IgD-negative memory B cell (primary cell): ENCODE measurements around the gene FBXL7. TPM values are rescaled to one million over a fixed set of nuclear protein-coding genes. Genes with fewer than 3 reads are reported as not detected.
A peak's percentile ranks its signal among the peaks of the same experiment; 100 is the strongest.

Experiments
- H3K27ac Mint-ChIP-seq, 3 donors: one replicate each; pipeline ENCODE4 v1.8.0; 2020 to 2022; ENCODE audit warnings: mild to moderate bottlenecking in 3 of 3, mixed read lengths in 3 of 3, moderate library complexity in 1 of 3
- H3K27me3 Mint-ChIP-seq: one replicate; pipeline ENCODE4 v1.8.0; 2021; ENCODE audit warnings: mixed read lengths
- H3K36me3 Mint-ChIP-seq: one replicate; pipeline ENCODE4 v1.8.0; 2020; ENCODE audit warnings: mild to moderate bottlenecking, mixed read lengths
- H3K4me1 Mint-ChIP-seq, 3 donors: one replicate each; pipeline ENCODE4 v1.8.0; 2020 to 2022; ENCODE audit warnings: mixed read lengths in 3 of 3, mild to moderate bottlenecking in 1 of 3
- H3K4me3 Mint-ChIP-seq, 4 donors: one replicate each; pipeline ENCODE4 v1.8.0; 2020 to 2022; ENCODE audit warnings: mild to moderate bottlenecking in 4 of 4, mixed read lengths in 4 of 4, moderate library complexity in 3 of 4
- H3K9me3 Mint-ChIP-seq, 3 donors: one replicate each; pipeline ENCODE4 v1.8.0; 2020 to 2021; ENCODE audit warnings: mixed read lengths in 3 of 3, mild to moderate bottlenecking in 1 of 3
- polyA plus RNA-seq: library from polyadenylated mRNA; unstranded; fragments of 300-500 nt; fragmentation: Illumina TruSeq; gene quantifications from one replicate; pipeline ENCODE4 v1.2.3, GENCODE V29; 2021

FBXL7 gene
- polyA plus RNA-seq, 1 donor from 2014 or later, result not detected

DNA sequence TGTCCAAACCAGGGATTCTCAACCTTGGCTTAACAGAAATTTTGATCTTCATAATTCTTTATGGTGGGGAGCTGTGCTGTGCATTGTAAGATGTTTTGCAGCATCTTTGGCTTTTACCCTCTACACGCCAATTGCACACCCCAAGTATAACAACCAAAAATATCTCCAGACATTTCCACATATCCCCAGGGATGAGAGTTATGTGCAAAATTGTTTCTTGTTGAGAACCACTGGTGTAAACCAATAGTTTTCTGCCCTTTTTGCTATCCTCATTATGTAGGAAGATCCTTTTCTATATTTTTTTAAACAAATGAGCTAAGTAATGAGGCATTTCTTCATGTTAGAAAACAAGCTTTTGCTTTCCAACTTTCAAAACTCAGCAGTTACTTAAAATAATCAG, 189.9 kb downstream of the FBXL7 start:
- H3K4me3 Mint-ChIP-seq, result no peak overlapping the region
- no peaks in the 10 kb centered on the region for H3K36me3 Mint-ChIP-seq
- no peak overlapping the region for H3K27ac Mint-ChIP-seq
- peaks cover 0 to 5% (median 4%) of the 10 kb centered on the region in 3 donors for H3K9me3 Mint-ChIP-seq
- no peaks in the 10 kb centered on the region for H3K4me1 Mint-ChIP-seq
- no peaks in the 10 kb centered on the region for H3K27me3 Mint-ChIP-seq

DNA sequence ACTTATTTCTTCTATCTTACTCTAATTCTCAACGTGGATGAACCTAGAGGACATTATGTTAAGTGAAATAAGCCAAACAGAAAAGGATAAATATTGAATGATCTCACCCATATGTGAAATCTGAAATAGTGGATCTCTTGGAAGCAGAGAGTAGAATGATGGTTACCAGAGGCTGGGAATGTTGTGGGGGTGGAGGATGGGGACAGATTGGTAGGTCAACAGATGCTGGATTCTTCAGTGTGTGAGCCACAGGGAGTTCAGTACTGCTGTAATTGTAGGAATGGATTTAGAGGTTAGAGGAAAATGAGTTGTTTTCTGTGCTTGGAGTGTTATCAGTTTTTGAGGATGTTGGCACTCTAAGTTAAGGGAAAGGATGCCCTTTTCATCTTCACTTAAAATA, 190.6 kb downstream of the FBXL7 start:
- no peaks in the 10 kb centered on the region for H3K27me3 Mint-ChIP-seq
- H3K36me3 Mint-ChIP-seq, result no peaks in the 10 kb centered on the region
- peaks cover 0 to 5% (median 4%) of the 10 kb centered on the region in 3 donors for H3K9me3 Mint-ChIP-seq
- H3K4me3 Mint-ChIP-seq, result peak overlapping the region in 1 of 4 donors; percentile 71
- H3K4me1 Mint-ChIP-seq, result no peaks in the 10 kb centered on the region
- peak overlapping the region in 1 of 3 donors; percentile 41 for H3K27ac Mint-ChIP-seq

DNA sequence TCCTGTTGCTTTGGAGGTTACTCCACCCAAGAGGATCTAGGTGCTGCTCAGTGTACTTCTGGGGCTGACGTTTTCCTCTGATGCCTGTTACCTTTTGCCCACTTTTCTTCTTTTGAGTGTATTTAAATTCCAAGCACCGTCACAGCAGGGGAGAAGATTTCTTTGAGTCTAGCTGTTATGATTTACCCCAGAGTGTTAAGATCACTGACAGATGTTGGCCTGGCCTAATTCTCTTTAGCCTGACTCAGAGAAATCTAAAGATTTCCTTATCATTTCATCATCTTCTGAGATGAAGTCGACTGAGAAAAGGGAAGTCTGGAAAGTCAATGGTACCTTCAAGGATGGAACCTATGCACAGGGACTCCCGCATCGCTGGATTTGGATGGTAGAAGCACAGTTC, 191.5 kb downstream of the FBXL7 start:
- H3K27me3 Mint-ChIP-seq, result no peaks in the 10 kb centered on the region

DNA sequence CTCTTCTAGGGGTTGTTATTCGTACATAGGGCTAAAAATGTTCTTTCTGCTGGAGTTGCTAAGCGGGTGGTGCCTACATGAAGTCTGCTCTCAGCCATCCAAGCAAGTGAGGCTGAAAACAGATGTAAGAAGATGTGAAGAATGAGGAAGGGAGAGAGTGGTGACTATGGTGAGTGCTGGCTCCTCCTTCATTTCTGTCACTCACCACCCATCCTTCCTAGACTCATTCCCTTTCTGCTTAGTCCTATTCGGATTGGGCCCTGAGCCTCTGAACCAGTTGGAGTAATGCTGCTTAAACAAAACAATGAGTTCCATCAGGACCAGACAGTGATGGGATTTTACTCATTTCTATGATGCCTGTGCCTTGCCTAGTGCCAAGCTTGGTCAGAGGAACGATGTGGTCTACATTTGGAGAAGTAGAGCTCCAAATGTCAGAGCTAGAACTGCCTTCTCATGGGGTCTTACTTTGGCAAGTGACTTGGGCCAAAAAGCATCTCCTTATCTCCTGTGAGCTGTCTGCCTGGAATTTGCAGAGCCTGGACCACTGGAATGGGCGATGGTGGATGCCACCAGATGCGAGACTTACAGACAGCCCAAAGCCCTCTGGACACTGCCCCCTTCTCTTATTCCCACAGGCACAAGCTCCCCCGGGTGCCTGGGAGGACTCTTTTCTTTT, 192.9 kb downstream of the FBXL7 start:
- H3K4me3 Mint-ChIP-seq, result no peak overlapping the region
- H3K27ac Mint-ChIP-seq, result no peak overlapping the region
- no peaks in the 10 kb centered on the region for H3K27me3 Mint-ChIP-seq
- H3K36me3 Mint-ChIP-seq, result no peaks in the 10 kb centered on the region
- peaks cover 4 to 8% (median 5%) of the 10 kb centered on the region in 3 donors for H3K9me3 Mint-ChIP-seq
- H3K4me1 Mint-ChIP-seq, result no peaks in the 10 kb centered on the region

More for the DNA sequence above, 191.5 kb downstream of the FBXL7 start:
- no peak overlapping the region for H3K4me3 Mint-ChIP-seq
- no peak overlapping the region for H3K27ac Mint-ChIP-seq
- peaks cover 0 to 5% (median 4%) of the 10 kb centered on the region in 3 donors for H3K9me3 Mint-ChIP-seq
- H3K4me1 Mint-ChIP-seq, result no peaks in the 10 kb centered on the region
- H3K36me3 Mint-ChIP-seq, result no peaks in the 10 kb centered on the region

DNA sequence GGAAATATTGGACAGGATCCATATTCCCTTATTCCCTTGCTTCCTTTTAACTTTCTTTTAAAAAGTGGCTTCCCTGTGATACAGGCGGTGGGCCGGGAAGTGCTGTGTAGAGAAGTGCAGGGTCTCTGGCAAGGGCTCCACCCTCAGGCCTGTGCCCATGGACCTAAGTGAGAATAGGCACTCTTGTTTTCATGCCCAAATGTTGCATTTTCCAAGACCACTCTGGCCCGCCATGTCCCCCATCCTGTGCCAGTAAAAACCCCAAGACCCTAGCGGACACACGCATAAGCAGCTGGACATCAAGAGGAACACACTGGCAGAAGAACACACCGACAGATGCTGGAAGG, 193.4 kb downstream of the FBXL7 start:
- no peak overlapping the region for H3K4me3 Mint-ChIP-seq
- H3K27ac Mint-ChIP-seq, result no peak overlapping the region
- no peaks in the 10 kb centered on the region for H3K36me3 Mint-ChIP-seq
- no peaks in the 10 kb centered on the region for H3K4me1 Mint-ChIP-seq
- H3K9me3 Mint-ChIP-seq, result peaks cover 4 to 8% (median 5%) of the 10 kb centered on the region in 3 donors
- H3K27me3 Mint-ChIP-seq, result no peaks in the 10 kb centered on the region

DNA sequence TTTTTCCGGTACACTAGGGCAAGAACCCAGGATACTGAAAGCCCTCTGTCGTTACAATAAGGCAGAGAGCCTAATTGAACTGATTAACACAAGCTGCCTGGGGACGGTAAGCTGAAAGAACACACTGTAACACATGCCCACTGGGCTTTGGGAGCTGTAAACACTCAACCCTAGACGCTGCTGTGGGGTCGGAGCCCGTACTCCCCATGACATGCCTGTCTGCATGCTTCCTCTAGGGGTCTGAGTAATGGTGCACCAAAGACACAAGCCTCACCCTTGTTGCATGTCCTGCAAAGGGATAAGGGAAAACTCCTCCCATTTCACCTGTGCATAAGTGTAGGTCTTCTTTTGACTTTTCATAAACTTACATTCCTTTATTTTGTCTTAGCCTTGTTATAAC, 194.0 kb downstream of the FBXL7 start:
- H3K9me3 Mint-ChIP-seq, result peaks cover 4 to 8% (median 5%) of the 10 kb centered on the region in 3 donors
- H3K27me3 Mint-ChIP-seq, result no peaks in the 10 kb centered on the region
- no peak overlapping the region for H3K4me3 Mint-ChIP-seq
- no peak overlapping the region for H3K27ac Mint-ChIP-seq
- no peaks in the 10 kb centered on the region for H3K4me1 Mint-ChIP-seq
- no peaks in the 10 kb centered on the region for H3K36me3 Mint-ChIP-seq

DNA sequence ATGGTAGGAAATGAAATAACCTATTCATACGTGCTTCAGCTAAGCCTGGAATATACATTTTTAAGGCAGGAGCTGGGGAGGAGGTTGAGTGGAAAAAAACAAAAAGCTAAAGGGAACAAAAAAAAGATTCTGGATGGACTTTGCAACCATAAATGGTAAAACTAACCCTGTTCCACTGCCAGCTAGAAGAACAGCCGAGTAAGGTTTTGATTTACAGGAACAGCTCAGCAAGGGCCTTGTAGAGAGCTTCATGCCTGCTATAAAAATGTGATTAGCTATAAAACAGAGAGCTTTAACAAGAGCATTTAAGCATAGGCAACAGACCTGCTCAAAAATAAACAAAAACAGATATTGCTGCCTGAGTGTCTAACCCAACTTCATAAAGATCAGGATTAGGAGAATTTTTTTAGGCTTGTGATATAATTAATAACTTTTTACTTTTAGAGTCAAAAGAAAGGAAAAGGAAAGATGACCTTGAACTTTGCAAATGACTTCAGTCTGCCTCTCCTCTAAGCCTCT, 194.8 kb downstream of the FBXL7 start:
- H3K27me3 Mint-ChIP-seq, result no peaks in the 10 kb centered on the region
- peaks cover 4 to 8% (median 5%) of the 10 kb centered on the region in 3 donors for H3K9me3 Mint-ChIP-seq
- no peak overlapping the region for H3K4me3 Mint-ChIP-seq
- H3K27ac Mint-ChIP-seq, result no peak overlapping the region
- no peaks in the 10 kb centered on the region for H3K4me1 Mint-ChIP-seq
- no peaks in the 10 kb centered on the region for H3K36me3 Mint-ChIP-seq

DNA sequence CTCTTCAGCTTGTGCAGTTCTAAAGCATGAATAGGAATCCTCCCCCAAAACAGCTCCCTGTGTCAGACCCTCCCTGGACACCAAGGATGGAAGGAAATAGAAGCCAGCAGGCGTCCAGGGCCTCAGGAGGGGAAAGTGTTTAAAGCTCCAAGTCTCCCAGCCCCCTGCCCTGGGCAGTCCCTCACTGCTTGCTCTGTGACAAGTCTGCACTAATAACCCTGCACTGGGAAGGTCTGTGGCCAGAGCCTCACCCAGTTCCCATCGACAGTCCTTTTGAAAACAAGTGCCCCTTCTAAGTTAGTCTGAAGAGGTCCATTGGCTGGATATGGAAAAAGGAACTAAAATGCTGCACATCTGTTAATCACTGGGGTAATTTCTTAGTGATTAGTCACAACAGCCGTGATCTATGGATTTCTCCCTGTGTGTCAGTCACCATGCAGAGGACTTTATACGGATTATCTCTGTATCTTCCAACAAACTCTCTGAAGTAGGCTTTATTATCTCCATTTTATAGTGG, 195.3 kb downstream of the FBXL7 start:
- H3K4me1 Mint-ChIP-seq, result no peaks in the 10 kb centered on the region
- no peaks in the 10 kb centered on the region for H3K27me3 Mint-ChIP-seq
- no peaks in the 10 kb centered on the region for H3K36me3 Mint-ChIP-seq
- no peak overlapping the region for H3K4me3 Mint-ChIP-seq
- peaks cover 4 to 8% (median 5%) of the 10 kb centered on the region in 3 donors for H3K9me3 Mint-ChIP-seq
- no peak overlapping the region for H3K27ac Mint-ChIP-seq

DNA sequence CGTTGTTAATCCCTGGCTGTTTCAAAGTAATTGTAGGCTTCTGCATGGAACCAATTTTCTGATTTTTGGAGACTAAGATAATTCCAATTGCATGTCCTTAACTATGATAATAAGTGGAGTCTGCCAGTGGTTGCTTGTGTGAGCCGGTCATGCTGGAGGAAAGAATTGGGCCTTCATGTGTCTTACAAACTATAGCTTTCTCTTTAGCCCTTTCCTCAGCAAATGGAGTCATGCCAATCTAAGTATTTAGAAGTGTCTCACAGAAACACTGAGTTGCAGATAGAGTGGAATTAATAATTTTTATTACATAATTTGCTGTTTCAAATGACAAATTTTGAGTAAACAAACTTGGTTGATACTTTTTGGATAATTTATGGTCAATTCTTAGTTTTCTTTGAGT, 200.4 kb downstream of the FBXL7 start:
- Mint-ChIP-seq H3K9me3 (peaks cover 0 to 4% (median 3%) of the 10 kb centered on the region in 3 donors), H3K36me3 (no peaks in the 10 kb centered on the region), H3K27me3 (no peaks in the 10 kb centered on the region), H3K4me3 (no peak overlapping the region), H3K4me1 (no peaks in the 10 kb centered on the region), H3K27ac (no peak overlapping the region)

DNA sequence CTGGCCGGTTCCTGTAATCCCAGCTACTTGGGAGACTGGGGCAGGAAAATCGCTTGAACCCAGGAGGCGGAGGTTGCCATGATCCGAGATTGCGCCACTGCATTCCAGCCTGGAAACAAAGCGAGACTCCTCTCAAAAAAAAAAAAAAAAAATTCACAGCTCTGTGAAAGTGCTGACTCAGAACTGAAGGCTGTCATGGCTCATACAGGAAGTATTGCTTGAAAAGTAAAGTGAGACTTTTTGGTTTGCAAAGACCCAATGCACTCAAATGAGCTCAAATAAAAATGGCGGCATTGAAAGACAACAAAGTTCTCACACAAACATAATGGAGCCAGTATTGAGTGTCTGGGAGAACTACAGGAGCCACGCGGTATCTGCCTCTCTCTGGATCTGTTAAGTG, 202.1 kb downstream of the FBXL7 start:
- H3K27ac Mint-ChIP-seq, result no peak overlapping the region
- H3K36me3 Mint-ChIP-seq, result no peaks in the 10 kb centered on the region
- H3K4me3 Mint-ChIP-seq, result no peak overlapping the region
- no peaks in the 10 kb centered on the region for H3K4me1 Mint-ChIP-seq
- peaks cover 0 to under 1% (median 0%) of the 10 kb centered on the region in 3 donors for H3K9me3 Mint-ChIP-seq
- H3K27me3 Mint-ChIP-seq, result no peaks in the 10 kb centered on the region

DNA sequence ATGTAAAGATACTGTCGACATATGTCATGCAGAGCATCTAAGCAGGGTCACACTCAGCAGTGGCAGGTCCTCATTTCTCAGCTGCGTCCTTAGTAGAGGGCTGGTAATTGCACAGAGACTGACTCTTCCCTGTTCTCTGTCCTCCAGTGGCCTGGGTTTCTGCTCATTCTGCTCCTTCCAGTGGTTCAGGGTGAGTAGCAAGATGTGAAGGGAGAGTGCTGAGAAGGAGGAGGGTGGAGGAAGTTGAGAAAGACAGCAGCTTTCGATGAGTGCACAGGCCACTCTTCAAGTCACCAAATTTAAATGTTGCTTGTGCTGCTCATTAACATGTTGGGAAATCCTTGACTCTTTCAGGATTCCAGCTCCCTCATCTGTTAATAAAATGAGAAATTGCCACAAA, 203.9 kb downstream of the FBXL7 start:
- Mint-ChIP-seq H3K27me3 (no peaks in the 10 kb centered on the region), H3K27ac (no peak overlapping the region), H3K36me3 (no peaks in the 10 kb centered on the region), H3K4me3 (no peak overlapping the region), H3K9me3 (peaks cover 0 to 2% (median 0%) of the 10 kb centered on the region in 3 donors), H3K4me1 (no peaks in the 10 kb centered on the region)

DNA sequence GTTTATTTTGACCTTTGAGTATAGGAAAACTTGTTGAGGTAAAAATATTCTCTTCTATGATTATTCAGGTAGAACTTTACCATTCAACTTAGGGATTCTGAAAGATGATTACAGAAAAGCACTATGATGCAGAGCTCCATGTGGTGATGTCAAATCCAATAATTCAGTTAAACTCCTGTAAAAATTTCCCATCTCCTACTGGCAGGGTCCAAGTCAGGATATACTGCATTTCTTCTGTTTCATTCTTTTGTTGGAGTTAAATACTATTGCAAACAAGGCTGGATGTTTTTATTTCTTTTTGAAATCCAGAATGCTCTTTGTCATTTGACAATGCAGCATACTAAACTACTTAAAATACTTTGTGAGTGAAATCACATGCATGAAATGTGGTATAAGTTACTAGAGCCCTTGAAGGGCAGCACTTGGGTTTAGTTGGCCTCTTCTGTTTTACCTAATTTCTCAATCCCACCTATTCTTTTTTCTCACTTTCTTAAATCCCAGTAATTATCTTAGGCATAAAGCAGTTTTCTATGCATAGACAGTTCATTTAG, 204.5 kb downstream of the FBXL7 start:
- H3K27me3 Mint-ChIP-seq, result no peaks in the 10 kb centered on the region
- no peak overlapping the region for H3K27ac Mint-ChIP-seq
- H3K4me1 Mint-ChIP-seq, result no peaks in the 10 kb centered on the region
- no peak overlapping the region for H3K4me3 Mint-ChIP-seq
- H3K36me3 Mint-ChIP-seq, result no peaks in the 10 kb centered on the region
- H3K9me3 Mint-ChIP-seq, result peaks cover 0 to 2% (median under 1%) of the 10 kb centered on the region in 3 donors

DNA sequence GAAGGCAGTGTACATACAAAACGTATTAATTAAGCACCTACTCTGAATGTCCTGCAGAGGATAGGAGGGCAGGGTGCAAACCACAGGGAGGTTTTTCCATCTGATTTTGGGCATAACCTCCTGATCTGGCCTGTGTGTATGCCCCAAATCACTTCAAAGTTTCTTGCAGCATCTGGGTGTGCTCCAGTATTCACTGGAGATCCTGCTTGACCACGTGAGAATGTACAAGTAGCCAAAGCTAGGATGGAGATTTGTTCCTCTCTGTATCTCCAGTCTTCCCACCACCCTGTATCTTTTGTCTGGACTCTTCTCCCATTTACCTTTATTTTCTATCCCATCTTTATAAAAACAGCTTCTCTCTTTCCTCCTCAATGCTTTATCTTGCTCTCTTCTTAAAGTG, 207.7 kb downstream of the FBXL7 start:
- Mint-ChIP-seq H3K27me3 (no peaks in the 10 kb centered on the region), H3K4me3 (no peak overlapping the region), H3K36me3 (no peaks in the 10 kb centered on the region), H3K9me3 (peaks cover 0 to 12% (median 2%) of the 10 kb centered on the region in 3 donors), H3K4me1 (no peaks in the 10 kb centered on the region), H3K27ac (no peak overlapping the region)

DNA sequence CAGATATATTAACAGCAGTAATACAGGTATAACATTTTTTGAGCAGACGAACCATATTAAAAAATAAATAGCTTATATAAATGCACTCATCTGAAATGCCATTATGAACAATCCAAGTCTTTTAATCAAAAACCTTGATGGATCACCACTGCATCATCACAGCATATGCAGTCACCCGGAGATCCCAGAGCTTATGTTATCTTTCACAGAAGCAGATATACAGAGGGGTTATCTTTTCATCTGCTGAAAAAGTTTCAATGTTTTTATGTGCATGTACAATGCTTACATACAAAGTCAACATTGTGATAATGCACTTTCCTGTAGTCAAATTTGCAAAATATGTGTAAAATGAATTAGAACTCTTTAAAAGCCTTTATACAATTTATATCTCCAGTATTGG, 211.9 kb downstream of the FBXL7 start:
- Mint-ChIP-seq H3K27me3 (no peaks in the 10 kb centered on the region), H3K4me1 (no peaks in the 10 kb centered on the region), H3K4me3 (no peak overlapping the region), H3K27ac (no peak overlapping the region), H3K36me3 (no peaks in the 10 kb centered on the region), H3K9me3 (peaks cover 0 to 18% (median 3%) of the 10 kb centered on the region in 3 donors)

DNA sequence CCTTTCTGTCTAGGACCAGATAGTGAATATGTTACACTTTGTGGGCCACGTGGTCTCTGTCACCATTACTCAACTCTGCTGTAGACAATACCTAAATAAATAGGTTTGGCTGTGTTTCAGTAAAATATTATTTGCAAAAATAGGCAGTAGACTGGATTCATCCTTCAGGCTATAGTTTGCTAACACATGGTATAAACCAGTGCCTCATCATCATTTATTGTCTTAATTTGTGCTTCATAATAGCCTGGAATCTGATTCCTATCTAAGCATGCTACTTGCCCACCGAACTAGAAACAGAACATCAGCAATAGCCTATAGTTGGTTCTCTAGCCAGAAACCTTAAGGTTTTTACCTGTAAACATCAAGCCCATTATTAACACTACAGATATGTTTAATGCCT, 215.6 kb downstream of the FBXL7 start:
- no peak overlapping the region for H3K4me3 Mint-ChIP-seq
- H3K9me3 Mint-ChIP-seq, result peaks cover 0 to 9% (median 4%) of the 10 kb centered on the region in 3 donors
- no peaks in the 10 kb centered on the region for H3K4me1 Mint-ChIP-seq
- no peak overlapping the region for H3K27ac Mint-ChIP-seq
- no peaks in the 10 kb centered on the region for H3K27me3 Mint-ChIP-seq
- H3K36me3 Mint-ChIP-seq, result no peaks in the 10 kb centered on the region

DNA sequence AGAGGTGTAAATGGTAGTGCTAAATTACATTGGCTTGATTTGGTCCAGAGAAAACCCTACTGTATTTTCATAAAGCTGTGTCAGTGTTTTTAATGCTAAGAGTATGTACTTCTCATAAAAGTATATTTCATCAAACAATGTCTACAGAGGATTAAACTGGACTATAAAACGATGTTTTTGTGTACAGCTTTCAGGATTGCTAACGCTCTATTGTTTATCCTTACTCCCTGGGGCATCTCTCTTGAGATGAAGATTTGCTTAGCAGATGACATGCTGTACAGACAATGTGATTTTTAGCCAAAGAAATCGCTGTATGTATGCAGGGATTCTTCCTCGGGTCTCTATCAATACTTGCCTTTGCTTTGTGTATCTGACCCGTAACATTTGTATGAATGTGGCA, 216.0 kb downstream of the FBXL7 start:
- Mint-ChIP-seq H3K27me3 (no peaks in the 10 kb centered on the region), H3K9me3 (peaks cover 0 to 7% (median 4%) of the 10 kb centered on the region in 3 donors), H3K4me1 (no peaks in the 10 kb centered on the region), H3K36me3 (no peaks in the 10 kb centered on the region), H3K4me3 (no peak overlapping the region), H3K27ac (no peak overlapping the region)
